ENCODE results near the gene TANK. TPM values are rescaled to one million over a fixed set of nuclear protein-coding genes. Genes with fewer than 3 reads are reported as not detected.

The TANK gene
- total and polyA plus RNA-seq, 2 experiments from 2014 or later = 27.7 to 35.4 TPM

- TF ChIP-seq EZH2 (IDR thresholded peaks at IDR 0.05; ENCODE audit: low read depth, unreplicated experiment) (no peak), EZH2phosphoT487 (IDR thresholded peaks at IDR 0.05; ENCODE audit: unreplicated experiment) (no peak), CREB1 (CRISPR knock-in tag; IDR thresholded peaks at IDR 0.05; ENCODE audit: low read depth) (no peak)
These were observed 9.5 kb upstream of the TANK start (continued) for GRCh38 chr2:161150704-161151103.

DNA sequence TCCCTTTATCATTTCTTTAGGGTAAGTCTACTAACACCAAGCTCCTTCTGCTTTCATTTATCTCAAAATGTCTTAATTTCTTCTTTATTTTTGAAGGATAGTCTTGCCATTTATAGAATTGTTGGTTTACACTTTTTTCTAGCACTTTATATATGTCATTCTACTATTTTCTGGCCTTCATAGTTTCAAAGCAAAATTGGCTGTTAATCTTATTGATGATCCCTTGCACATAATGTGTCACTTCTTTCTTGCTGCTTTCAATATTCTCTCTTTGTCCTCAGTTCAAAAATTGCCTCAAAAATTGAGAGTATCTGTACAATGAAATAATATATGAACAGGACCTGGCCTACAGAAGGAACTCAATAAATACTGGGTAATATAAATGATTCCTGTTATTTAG, 7.9 kb upstream of the TANK start:
- no peak overlapping the region for H3K27ac ChIP-seq (ENCODE audit: low read depth)
- DNase-seq (ENCODE audit: low spot score) (no peak), ATAC-seq (no peak)
- Mint-ChIP-seq H3K4me3 (no peak overlapping the region), H3K27me3 (ENCODE audit: insufficient read depth, low read depth, poor library complexity) (no peaks in the 10 kb centered on the region), H3K36me3 (ENCODE audit: low read depth) (peaks cover 25% of the 10 kb centered on the region), H3K4me1 (no peaks in the 10 kb centered on the region; the same call in 2 of the 3 replicates), H3K27ac (no peak overlapping the region), H3K9me3 (peaks cover 49% of the 10 kb centered on the region)
- peaks cover 4% of the 10 kb centered on the region; the same call in 1 of the 2 replicates for H3K9me2 ChIP-seq (ENCODE audit: insufficient read depth)
- no peaks in the 10 kb centered on the region for H3K79me2 ChIP-seq (replicated peaks; ENCODE audit: insufficient read depth)
- no peaks in the 10 kb centered on the region for H3K4me1 ChIP-seq (ENCODE audit: insufficient read depth)
- H3F3A ChIP-seq (replicated peaks; ENCODE audit: low read depth) = no peaks in the 10 kb centered on the region
- H3K4me3 ChIP-seq = no peak overlapping the region
- no peak overlapping the region for H2AFZ ChIP-seq
- no peaks in the 10 kb centered on the region; the same call in 1 of the 2 replicates for H3K36me3 ChIP-seq (ENCODE audit: insufficient read depth)
- TF ChIP-seq CREB1 (CRISPR knock-in tag; IDR thresholded peaks at IDR 0.05; ENCODE audit: low read depth) (no peak), ZNF331 (CRISPR knock-in tag; IDR thresholded peaks at IDR 0.05; ENCODE audit: low read depth) (no peak), POLR2AphosphoS5 (IDR thresholded peaks at IDR 0.05; ENCODE audit: low read depth) (no peak), EZH2phosphoT487 (IDR thresholded peaks at IDR 0.05; ENCODE audit: unreplicated experiment) (no peak), ZNF114 (CRISPR knock-in tag; IDR thresholded peaks at IDR 0.05) (no peak), EZH2 (IDR thresholded peaks at IDR 0.05; ENCODE audit: low read depth, unreplicated experiment) (no peak), NANOG (IDR thresholded peaks at IDR 0.05; ENCODE audit: borderline replicate concordance) (no peak), CTCF (conservative IDR thresholded peaks at IDR 0.05; ENCODE audit: low read depth in 2 of 2) (no peak), STAT1 (IDR thresholded peaks at IDR 0.05; ENCODE audit: unreplicated experiment) (no peak), JUNB (IDR thresholded peaks at IDR 0.05; ENCODE audit: unreplicated experiment) (no peak)
- TF ChIP-seq, protein P1, sequence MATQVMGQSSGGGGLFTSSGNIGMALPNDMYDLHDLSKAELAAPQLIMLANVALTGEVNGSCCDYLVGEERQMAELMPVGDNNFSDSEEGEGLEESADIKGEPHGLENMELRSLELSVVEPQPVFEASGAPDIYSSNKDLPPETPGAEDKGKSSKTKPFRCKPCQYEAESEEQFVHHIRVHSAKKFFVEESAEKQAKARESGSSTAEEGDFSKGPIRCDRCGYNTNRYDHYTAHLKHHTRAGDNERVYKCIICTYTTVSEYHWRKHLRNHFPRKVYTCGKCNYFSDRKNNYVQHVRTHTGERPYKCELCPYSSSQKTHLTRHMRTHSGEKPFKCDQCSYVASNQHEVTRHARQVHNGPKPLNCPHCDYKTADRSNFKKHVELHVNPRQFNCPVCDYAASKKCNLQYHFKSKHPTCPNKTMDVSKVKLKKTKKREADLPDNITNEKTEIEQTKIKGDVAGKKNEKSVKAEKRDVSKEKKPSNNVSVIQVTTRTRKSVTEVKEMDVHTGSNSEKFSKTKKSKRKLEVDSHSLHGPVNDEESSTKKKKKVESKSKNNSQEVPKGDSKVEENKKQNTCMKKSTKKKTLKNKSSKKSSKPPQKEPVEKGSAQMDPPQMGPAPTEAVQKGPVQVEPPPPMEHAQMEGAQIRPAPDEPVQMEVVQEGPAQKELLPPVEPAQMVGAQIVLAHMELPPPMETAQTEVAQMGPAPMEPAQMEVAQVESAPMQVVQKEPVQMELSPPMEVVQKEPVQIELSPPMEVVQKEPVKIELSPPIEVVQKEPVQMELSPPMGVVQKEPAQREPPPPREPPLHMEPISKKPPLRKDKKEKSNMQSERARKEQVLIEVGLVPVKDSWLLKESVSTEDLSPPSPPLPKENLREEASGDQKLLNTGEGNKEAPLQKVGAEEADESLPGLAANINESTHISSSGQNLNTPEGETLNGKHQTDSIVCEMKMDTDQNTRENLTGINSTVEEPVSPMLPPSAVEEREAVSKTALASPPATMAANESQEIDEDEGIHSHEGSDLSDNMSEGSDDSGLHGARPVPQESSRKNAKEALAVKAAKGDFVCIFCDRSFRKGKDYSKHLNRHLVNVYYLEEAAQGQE (IDR thresholded peaks at IDR 0.05; ENCODE audit: unreplicated experiment) = no peak
- TF ChIP-seq, protein P2, sequence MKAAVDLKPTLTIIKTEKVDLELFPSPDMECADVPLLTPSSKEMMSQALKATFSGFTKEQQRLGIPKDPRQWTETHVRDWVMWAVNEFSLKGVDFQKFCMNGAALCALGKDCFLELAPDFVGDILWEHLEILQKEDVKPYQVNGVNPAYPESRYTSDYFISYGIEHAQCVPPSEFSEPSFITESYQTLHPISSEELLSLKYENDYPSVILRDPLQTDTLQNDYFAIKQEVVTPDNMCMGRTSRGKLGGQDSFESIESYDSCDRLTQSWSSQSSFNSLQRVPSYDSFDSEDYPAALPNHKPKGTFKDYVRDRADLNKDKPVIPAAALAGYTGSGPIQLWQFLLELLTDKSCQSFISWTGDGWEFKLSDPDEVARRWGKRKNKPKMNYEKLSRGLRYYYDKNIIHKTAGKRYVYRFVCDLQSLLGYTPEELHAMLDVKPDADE (IDR thresholded peaks at IDR 0.05) = no peak
- TF ChIP-seq, protein P3, sequence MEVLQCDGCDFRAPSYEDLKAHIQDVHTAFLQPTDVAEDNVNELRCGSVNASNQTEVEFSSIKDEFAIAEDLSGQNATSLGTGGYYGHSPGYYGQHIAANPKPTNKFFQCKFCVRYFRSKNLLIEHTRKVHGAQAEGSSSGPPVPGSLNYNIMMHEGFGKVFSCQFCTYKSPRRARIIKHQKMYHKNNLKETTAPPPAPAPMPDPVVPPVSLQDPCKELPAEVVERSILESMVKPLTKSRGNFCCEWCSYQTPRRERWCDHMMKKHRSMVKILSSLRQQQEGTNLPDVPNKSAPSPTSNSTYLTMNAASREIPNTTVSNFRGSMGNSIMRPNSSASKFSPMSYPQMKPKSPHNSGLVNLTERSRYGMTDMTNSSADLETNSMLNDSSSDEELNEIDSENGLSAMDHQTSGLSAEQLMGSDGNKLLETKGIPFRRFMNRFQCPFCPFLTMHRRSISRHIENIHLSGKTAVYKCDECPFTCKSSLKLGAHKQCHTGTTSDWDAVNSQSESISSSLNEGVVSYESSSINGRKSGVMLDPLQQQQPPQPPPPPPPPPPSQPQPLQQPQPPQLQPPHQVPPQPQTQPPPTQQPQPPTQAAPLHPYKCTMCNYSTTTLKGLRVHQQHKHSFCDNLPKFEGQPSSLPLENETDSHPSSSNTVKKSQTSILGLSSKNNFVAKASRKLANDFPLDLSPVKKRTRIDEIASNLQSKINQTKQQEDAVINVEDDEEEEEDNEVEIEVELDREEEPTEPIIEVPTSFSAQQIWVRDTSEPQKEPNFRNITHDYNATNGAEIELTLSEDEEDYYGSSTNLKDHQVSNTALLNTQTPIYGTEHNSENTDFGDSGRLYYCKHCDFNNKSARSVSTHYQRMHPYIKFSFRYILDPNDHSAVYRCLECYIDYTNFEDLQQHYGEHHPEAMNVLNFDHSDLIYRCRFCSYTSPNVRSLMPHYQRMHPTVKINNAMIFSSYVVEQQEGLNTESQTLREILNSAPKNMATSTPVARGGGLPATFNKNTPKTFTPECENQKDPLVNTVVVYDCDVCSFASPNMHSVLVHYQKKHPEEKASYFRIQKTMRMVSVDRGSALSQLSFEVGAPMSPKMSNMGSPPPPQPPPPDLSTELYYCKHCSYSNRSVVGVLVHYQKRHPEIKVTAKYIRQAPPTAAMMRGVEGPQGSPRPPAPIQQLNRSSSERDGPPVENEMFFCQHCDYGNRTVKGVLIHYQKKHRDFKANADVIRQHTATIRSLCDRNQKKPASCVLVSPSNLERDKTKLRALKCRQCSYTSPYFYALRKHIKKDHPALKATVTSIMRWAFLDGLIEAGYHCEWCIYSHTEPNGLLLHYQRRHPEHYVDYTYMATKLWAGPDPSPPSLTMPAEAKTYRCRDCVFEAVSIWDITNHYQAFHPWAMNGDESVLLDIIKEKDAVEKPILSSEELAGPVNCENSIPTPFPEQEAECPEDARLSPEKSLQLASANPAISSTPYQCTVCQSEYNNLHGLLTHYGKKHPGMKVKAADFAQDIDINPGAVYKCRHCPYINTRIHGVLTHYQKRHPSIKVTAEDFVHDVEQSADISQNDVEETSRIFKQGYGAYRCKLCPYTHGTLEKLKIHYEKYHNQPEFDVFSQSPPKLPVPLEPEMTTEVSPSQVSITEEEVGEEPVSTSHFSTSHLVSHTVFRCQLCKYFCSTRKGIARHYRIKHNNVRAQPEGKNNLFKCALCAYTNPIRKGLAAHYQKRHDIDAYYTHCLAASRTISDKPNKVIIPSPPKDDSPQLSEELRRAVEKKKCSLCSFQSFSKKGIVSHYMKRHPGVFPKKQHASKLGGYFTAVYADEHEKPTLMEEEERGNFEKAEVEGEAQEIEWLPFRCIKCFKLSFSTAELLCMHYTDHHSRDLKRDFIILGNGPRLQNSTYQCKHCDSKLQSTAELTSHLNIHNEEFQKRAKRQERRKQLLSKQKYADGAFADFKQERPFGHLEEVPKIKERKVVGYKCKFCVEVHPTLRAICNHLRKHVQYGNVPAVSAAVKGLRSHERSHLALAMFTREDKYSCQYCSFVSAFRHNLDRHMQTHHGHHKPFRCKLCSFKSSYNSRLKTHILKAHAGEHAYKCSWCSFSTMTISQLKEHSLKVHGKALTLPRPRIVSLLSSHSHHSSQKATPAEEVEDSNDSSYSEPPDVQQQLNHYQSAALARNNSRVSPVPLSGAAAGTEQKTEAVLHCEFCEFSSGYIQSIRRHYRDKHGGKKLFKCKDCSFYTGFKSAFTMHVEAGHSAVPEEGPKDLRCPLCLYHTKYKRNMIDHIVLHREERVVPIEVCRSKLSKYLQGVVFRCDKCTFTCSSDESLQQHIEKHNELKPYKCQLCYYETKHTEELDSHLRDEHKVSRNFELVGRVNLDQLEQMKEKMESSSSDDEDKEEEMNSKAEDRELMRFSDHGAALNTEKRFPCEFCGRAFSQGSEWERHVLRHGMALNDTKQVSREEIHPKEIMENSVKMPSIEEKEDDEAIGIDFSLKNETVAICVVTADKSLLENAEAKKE (CRISPR knock-in tag; IDR thresholded peaks at IDR 0.05) = no peak
- no peak overlapping the region for H3K4me2 ChIP-seq
- no peaks in the 10 kb centered on the region for H3K27me3 ChIP-seq (ENCODE audit: insufficient read depth)
- H4K20me1 ChIP-seq (replicated peaks; ENCODE audit: insufficient read depth) = no peaks in the 10 kb centered on the region
